CD4-positive, alpha-beta memory T cell (primary cell): ENCODE results near the gene CMTM3. TPM values are rescaled to one million over a fixed set of nuclear protein-coding genes. Genes with fewer than 3 reads are reported as not detected.
A peak's percentile ranks its signal among the peaks of the same experiment; 100 is the strongest.
"Not testable (repeated sequence)": the region's sequence is repeated elsewhere in the genome, so short reads cannot be mapped to it uniquely, and the experiment has no call there.

ENCODE experiments used
- CTCF ChIA-PET: fragments of 350-600 bp; sonication (Branson Sonifier 250); formaldehyde crosslinking; loops from one replicate; lab custom pipeline; 2021; ENCODE audit warnings: inconsistent platforms; ENCODE audit not compliant: partially characterized antibody; lab: Charles Lee
- POLR2A ChIA-PET: fragments of 350-600 bp; sonication (Branson Sonifier 250); formaldehyde crosslinking; loops from one replicate; lab custom pipeline; 2021; ENCODE audit not compliant: partially characterized antibody; lab: Charles Lee
- DNase-seq, 5 donors: peaks; one replicate each; pipeline versions ENCODE4 v3.0.0 to v3.0.0-alpha.2; 2020 to 2022; ENCODE audit warnings: mixed read lengths in 1 of 5
- H3K27ac ChIP-seq: one replicate; pipeline ENCODE4 v1.7.0; 2013; ENCODE audit warnings: low read depth, low read length
- H3K27me3 ChIP-seq: 2 replicates; pipeline ENCODE4 v1.7.0; 2013; ENCODE audit warnings: mild to moderate bottlenecking, low read length, moderate library complexity; ENCODE audit not compliant: insufficient read depth
- H3K36me3 ChIP-seq: 2 replicates; pipeline ENCODE4 v1.7.0; 2013; ENCODE audit warnings: mild to moderate bottlenecking, low read length, moderate library complexity; ENCODE audit not compliant: insufficient read depth
- H3K4me1 ChIP-seq: 2 replicates; pipeline ENCODE4 v1.7.0; 2013; ENCODE audit warnings: mild to moderate bottlenecking, low read length, moderate library complexity; ENCODE audit not compliant: insufficient read depth
- H3K4me3 ChIP-seq, 2 donors: one replicate each; pipeline ENCODE4 v1.7.0; 2013; ENCODE audit warnings: low read length in 2 of 2, mild to moderate bottlenecking in 1 of 2
- H3K9me3 ChIP-seq, 2 donors: one replicate each; pipeline ENCODE4 v1.7.0; 2013; ENCODE audit warnings: low read length in 2 of 2, control low read depth in 1 of 2; ENCODE audit not compliant: control insufficient read depth in 1 of 2
- H3K27ac Mint-ChIP-seq, 7 donors: one replicate each; pipeline ENCODE4 v1.8.0; 2020 to 2021; ENCODE audit warnings: mixed read lengths in 7 of 7, mild to moderate bottlenecking in 6 of 7, inconsistent platforms in 3 of 7, moderate library complexity in 3 of 7
- H3K27me3 Mint-ChIP-seq, 2 donors: one replicate each; pipeline ENCODE4 v1.8.0; 2020 to 2021; ENCODE audit warnings: mixed read lengths in 2 of 2
- H3K36me3 Mint-ChIP-seq, 2 donors: one replicate each; pipeline ENCODE4 v1.8.0; 2020 to 2021; ENCODE audit warnings: mixed read lengths in 2 of 2, inconsistent platforms in 1 of 2, mild to moderate bottlenecking in 1 of 2
- H3K4me1 Mint-ChIP-seq, 4 donors: one replicate each; pipeline ENCODE4 v1.8.0; 2020 to 2021; ENCODE audit warnings: mixed read lengths in 4 of 4, mild to moderate bottlenecking in 1 of 4
- H3K4me3 Mint-ChIP-seq, 8 donors: one replicate each; pipeline ENCODE4 v1.8.0; 2020 to 2021; ENCODE audit warnings: mixed read lengths in 8 of 8, mild to moderate bottlenecking in 7 of 8, moderate library complexity in 6 of 8, inconsistent platforms in 3 of 8
- H3K9me3 Mint-ChIP-seq, 8 donors: one replicate each; pipeline ENCODE4 v1.8.0; 2020 to 2021; ENCODE audit warnings: mixed read lengths in 8 of 8, mild to moderate bottlenecking in 5 of 8, inconsistent platforms in 3 of 8, moderate library complexity in 1 of 8
- intact Hi-C: fragments of 100-400 bp; cut with micrococcal nuclease; formaldehyde crosslinking; loops from one replicate; pipeline ENCODE4 v1.15.1; 2023
- polyA plus RNA-seq, 2 donors: library from polyadenylated mRNA; unstranded; fragments of 300-500 nt; fragmentation: Illumina TruSeq; gene quantifications; one replicate each; pipeline ENCODE4 v1.2.3, GENCODE V29; 2021
- total RNA-seq, 2 experiments: library from RNA; stranded (reverse); gene quantifications; one replicate each; pipeline ENCODE4 v1.2.3, GENCODE V29; 2021

Gene CMTM3
- total and polyA plus RNA-seq, 4 experiments from 2014 or later: 74.2 to 105 (median 86.6) TPM

GRCh38 chr16:66627611-66628378 lies 23.3 kb downstream of the CMTM3 start:
- H3K9me3 ChIP-seq, intact Hi-C loops, DNase-seq, H3K4me3 ChIP-seq, H3K4me1 ChIP-seq, H3K36me3 Mint-ChIP-seq, H3K27me3 ChIP-seq, H3K4me1 Mint-ChIP-seq, H3K4me3 Mint-ChIP-seq, CTCF ChIA-PET, H3K36me3 ChIP-seq, POLR2A ChIA-PET, H3K27ac Mint-ChIP-seq, H3K27me3 Mint-ChIP-seq, H3K27ac ChIP-seq, H3K9me3 Mint-ChIP-seq: not testable (repeated sequence)

GRCh38 chr16:66629856-66630255 lies 25.4 kb downstream of the CMTM3 start:
- no peaks in the 10 kb centered on the region for H3K27me3 Mint-ChIP-seq
- H3K9me3 ChIP-seq: no peaks in the 10 kb centered on the region
- H3K4me3 ChIP-seq: no peak overlapping the region
- no peak overlapping the region for H3K27ac Mint-ChIP-seq
- ChIA-PET CTCF (interaction anchor here (1.5 kb wide), 1 partner anchor 21 kb away, joined by 3 read pairs; no protein-coding TSS in a partner anchor), POLR2A (no interaction called here)
- H3K4me1 ChIP-seq: no peaks in the 10 kb centered on the region
- intact Hi-C loops: no loop called here
- H3K9me3 Mint-ChIP-seq: no peaks in the 10 kb centered on the region
- H3K4me3 Mint-ChIP-seq: no peak overlapping the region
- H3K4me1 Mint-ChIP-seq: no peaks in the 10 kb centered on the region
- no peak for DNase-seq
- no peaks in the 10 kb centered on the region for H3K36me3 ChIP-seq
- no peak overlapping the region for H3K27ac ChIP-seq
- no peaks in the 10 kb centered on the region for H3K36me3 Mint-ChIP-seq
- H3K27me3 ChIP-seq: no peaks in the 10 kb centered on the region

GRCh38 chr16:66630561-66631260 lies 26.2 kb downstream of the CMTM3 start:
- H3K36me3 Mint-ChIP-seq, H3K9me3 Mint-ChIP-seq, H3K4me3 ChIP-seq, H3K27me3 ChIP-seq, H3K27ac ChIP-seq, H3K4me1 ChIP-seq, H3K4me1 Mint-ChIP-seq, H3K36me3 ChIP-seq, H3K9me3 ChIP-seq, intact Hi-C loops, DNase-seq, H3K27me3 Mint-ChIP-seq, H3K27ac Mint-ChIP-seq, H3K4me3 Mint-ChIP-seq, CTCF ChIA-PET, POLR2A ChIA-PET: not testable (repeated sequence)

GRCh38 chr16:66631558-66631957 lies 27.1 kb downstream of the CMTM3 start:
- H3K27ac Mint-ChIP-seq: peak overlapping the region in 1 of 7 donors; percentile 50
- H3K36me3 Mint-ChIP-seq, H3K27ac ChIP-seq, DNase-seq, H3K9me3 Mint-ChIP-seq, intact Hi-C loops, H3K4me1 ChIP-seq, H3K36me3 ChIP-seq, H3K27me3 ChIP-seq, H3K4me3 Mint-ChIP-seq, H3K4me3 ChIP-seq, CTCF ChIA-PET, H3K27me3 Mint-ChIP-seq, POLR2A ChIA-PET, H3K4me1 Mint-ChIP-seq, H3K9me3 ChIP-seq: not testable (repeated sequence)

- Histone ChIP-seq H3K4me1 (no peaks in the 10 kb centered on the region), H3K4me3 (no peak overlapping the region), H3K36me3 (no peaks in the 10 kb centered on the region), H3K27me3 (no peaks in the 10 kb centered on the region), H3K9me3 (no peaks in the 10 kb centered on the region), H3K27ac (no peak overlapping the region)
- Mint-ChIP-seq H3K36me3 (no peaks in the 10 kb centered on the region), H3K9me3 (no peaks in the 10 kb centered on the region), H3K4me3 (no peak overlapping the region), H3K27me3 (peaks cover 0 to 3% of the 10 kb centered on the region in 2 donors), H3K4me1 (no peaks in the 10 kb centered on the region), H3K27ac (peak overlapping the region in 1 of 7 donors; percentile 25)
- intact Hi-C loops: no loop called here
- no peak for DNase-seq
- CTCF ChIA-PET: interaction anchor here (1.3 to 1.5 kb wide), 3 partner anchors 14 to 238 kb away, joined by 3 to 6 read pairs (median 5); no protein-coding TSS in a partner anchor
- POLR2A ChIA-PET: interaction anchor here (0.6 kb wide), 1 partner anchor 1628 kb away, joined by 3 read pairs; no protein-coding TSS in a partner anchor
Measured at GRCh38 chr16:66634527-66635196, 30.2 kb downstream of the CMTM3 start.

GRCh38 chr16:66635406-66635805 lies 30.9 kb downstream of the CMTM3 start:
- H3K9me3 ChIP-seq: no peaks in the 10 kb centered on the region
- ChIA-PET CTCF (interaction anchor here (1.3 to 1.5 kb wide), 3 partner anchors 13 to 237 kb away, joined by 3 to 6 read pairs (median 5); no protein-coding TSS in a partner anchor), POLR2A (interaction anchor here (0.6 kb wide), 1 partner anchor 1627 kb away, joined by 3 read pairs; no protein-coding TSS in a partner anchor)
- no peak overlapping the region for H3K27ac Mint-ChIP-seq
- no peaks in the 10 kb centered on the region for H3K36me3 ChIP-seq
- no peak overlapping the region for H3K4me3 ChIP-seq
- H3K4me1 ChIP-seq: no peaks in the 10 kb centered on the region
- intact Hi-C loops: no loop called here
- H3K27me3 ChIP-seq: no peaks in the 10 kb centered on the region
- H3K27me3 Mint-ChIP-seq: peaks cover 0 to 3% of the 10 kb centered on the region in 2 donors
- no peaks in the 10 kb centered on the region for H3K36me3 Mint-ChIP-seq
- H3K27ac ChIP-seq: no peak overlapping the region
- no peaks in the 10 kb centered on the region for H3K4me1 Mint-ChIP-seq
- H3K9me3 Mint-ChIP-seq: no peaks in the 10 kb centered on the region
- no peak overlapping the region for H3K4me3 Mint-ChIP-seq
- DNase-seq: no peak

GRCh38 chr16:66636199-66636598 lies 31.7 kb downstream of the CMTM3 start:
- H3K4me1 ChIP-seq: no peaks in the 10 kb centered on the region
- H3K4me1 Mint-ChIP-seq: no peaks in the 10 kb centered on the region
- ChIA-PET POLR2A (no interaction called here), CTCF (interaction anchor here (1.4 to 1.5 kb wide), 2 partner anchors 12 to 15 kb away, joined by 3 to 6 read pairs; no protein-coding TSS in a partner anchor)
- no peak overlapping the region for H3K4me3 Mint-ChIP-seq
- no peaks in the 10 kb centered on the region for H3K9me3 Mint-ChIP-seq
- no peak for DNase-seq
- no peaks in the 10 kb centered on the region for H3K36me3 ChIP-seq
- H3K27me3 Mint-ChIP-seq: peaks cover 0 to 3% of the 10 kb centered on the region in 2 donors
- H3K27ac Mint-ChIP-seq: peak overlapping the region in 1 of 7 donors; percentile 1
- no peaks in the 10 kb centered on the region for H3K27me3 ChIP-seq
- H3K36me3 Mint-ChIP-seq: no peaks in the 10 kb centered on the region
- intact Hi-C loops: no loop called here
- no peak overlapping the region for H3K27ac ChIP-seq
- no peak overlapping the region for H3K4me3 ChIP-seq
- no peaks in the 10 kb centered on the region for H3K9me3 ChIP-seq
